Activated T-helper 1 cell treated with anti-CD3 and anti-CD28 coated beads, Interleukin-2, amount 50 U/mL, for 16 hours (primary cell): ENCODE data around the gene DDR1.
"Not testable (repeated sequence)": the region's sequence is repeated elsewhere in the genome, so short reads cannot be mapped to it uniquely, and the experiment has no call there.

ENCODE experiments used
- DNase-seq, 2 donors: peaks; one replicate each; pipeline ENCODE4 v3.0.0-alpha.2; 2020; ENCODE audit warnings: low read depth in 1 of 2, low spot score in 1 of 2

The DDR1 gene

DNA sequence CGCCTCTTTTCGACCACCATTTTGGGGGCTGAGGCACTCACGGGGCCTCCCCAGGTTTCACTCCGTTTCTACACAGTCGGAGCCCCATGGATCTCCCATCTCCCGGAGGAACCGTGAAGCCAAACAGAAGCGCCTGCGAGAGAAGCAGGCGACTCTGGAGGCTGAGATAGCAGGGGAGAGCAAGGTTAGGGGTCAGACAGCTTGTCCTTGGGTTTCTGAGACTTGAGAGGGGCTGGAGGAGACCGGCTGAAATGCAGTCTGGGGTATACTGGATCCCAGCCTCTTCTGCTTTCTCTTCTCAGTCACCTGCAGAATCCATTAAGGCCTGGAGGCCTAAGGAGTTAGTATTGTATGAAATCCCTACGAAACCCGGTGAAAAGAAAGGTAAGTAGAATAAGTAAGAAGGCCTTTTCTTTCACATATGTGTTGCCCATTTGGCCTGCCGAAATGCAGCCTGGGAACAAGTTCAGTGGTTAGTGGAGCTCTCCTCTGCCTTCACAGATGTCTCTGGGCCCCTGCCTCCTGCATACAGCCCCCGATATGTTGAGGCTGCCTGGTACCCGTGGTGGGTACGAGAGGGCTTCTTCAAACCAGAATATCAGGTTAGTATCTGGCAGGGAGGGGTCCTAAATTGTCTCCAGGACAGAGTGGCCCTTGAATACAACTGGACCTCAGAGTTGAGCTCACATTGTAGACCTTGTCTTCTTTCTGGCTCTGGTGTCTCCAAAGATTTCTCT lies 30.7 kb downstream of the DDR1 start:
- DNase-seq: no peak

DNA sequence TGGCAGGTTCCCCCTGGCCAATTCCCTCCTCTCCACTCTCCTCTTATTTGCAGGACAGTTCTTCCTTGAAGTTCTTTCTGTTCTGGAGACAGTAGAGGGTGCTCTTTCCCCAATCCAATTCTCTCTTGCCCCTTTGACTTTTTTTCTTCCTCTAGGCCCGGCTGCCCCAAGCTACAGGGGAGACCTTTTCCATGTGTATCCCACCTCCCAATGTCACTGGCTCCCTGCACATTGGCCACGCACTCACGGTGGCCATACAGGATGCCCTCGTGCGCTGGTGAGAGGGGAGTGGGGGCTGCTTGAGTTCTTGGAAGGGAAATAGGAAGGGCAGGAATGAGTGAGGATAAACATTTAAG lies 31.2 kb downstream of the DDR1 start:
- no peak for DNase-seq

DNA sequence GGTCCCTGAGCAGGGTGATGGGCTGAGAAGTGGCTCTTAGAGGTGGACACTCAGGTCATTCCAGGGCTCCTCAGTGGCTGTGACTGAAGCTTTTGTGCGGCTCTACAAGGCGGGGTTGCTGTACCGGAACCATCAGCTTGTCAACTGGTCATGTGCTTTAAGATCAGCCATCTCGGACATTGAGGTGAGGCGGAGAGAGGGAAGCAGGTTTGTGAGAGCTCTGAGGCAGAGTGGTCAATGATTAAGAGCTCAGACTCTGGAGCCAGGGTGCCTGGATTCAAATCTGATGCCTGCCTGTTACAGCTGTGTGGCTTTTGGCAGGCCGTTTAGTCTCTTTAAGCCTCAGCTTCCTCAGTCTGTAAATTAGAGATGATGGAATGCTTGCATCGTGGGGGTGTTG lies 32.7 kb downstream of the DDR1 start:
- DNase-seq: no peak

DNA sequence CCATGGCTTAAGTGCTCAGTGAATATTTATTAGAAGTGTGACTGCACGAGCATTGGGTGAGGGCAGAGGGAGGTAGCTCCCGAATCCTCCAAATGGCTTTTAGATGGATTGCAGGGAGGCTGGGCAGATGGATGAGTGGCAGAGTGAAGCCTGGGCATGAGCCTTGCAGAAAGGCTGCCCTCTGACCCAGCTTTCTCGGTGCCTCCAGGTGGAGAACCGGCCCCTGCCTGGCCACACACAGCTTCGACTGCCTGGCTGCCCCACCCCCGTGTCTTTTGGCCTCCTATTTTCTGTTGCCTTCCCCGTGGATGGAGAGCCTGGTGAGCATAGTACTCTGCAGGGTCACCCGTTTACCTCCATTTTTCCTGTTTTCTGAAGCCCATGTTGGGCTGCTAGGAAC lies 33.2 kb downstream of the DDR1 start:
- DNase-seq: no peak

DNA sequence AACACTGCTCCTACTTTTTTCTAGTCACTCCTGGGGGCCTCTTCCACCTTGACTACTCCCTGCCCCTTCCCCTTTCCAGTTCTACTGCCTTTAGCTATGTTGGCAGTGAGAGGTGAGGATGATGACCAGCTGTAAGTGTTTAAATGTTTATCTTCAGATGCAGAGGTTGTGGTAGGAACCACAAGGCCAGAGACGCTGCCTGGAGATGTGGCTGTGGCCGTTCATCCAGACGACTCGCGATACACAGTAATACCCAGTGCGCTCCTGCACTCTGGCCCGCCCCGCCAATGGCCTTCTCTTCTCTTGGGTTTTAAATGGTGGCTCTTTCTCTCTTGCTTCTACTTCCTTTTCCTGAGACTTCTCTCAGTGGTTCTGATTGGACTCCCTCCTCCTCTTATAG lies 34.4 kb downstream of the DDR1 start:
- DNase-seq: no peak

DNA sequence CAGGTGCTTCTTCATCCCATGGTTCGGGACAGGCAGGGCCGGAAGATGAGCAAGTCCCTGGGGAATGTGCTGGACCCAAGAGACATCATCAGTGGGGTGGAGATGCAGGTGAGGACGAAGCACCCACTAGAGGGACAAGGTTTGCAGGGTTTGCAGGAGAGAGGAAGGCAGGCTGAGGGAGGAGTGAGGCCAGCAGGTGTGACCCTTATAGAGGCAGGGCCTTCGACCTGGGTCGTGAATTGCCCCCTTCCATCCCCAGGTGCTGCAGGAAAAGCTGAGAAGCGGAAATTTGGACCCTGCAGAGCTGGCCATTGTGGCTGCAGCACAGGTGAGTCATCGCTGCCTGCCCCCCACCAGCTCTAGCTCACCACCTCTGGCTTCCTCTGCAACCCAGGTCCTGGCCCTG lies 38.1 kb downstream of the DDR1 start:
- DNase-seq: no peak

DNA sequence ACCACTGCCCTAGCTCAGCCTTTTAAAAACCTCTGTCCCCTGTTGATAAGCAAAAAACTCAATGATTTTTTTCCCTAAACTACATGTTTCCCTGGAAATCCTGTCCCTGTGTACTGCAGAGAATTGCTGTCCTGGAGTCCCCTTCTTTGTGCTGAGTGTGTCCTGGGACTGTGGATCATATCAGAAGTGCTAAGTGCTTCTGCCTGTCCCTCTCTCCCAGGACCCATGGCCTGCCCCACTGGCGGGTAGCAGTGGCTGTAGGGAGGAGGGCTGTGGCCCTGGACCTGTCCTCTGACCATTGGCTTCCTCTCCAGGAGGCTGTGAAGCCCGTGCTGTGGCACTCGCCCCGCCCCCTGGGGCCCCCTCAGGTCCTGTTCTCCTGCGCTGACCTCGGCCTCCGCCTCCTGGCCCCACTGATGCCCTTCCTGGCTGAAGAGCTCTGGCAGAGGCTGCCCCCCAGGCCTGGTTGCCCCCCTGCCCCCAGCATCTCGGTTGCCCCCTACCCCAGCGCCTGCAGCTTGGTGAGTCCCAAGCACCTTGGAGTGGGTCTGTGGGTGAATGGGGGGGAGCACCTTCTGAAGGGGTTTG lies 39.8 kb downstream of the DDR1 start:
- DNase-seq: not testable (repeated sequence)

DNA sequence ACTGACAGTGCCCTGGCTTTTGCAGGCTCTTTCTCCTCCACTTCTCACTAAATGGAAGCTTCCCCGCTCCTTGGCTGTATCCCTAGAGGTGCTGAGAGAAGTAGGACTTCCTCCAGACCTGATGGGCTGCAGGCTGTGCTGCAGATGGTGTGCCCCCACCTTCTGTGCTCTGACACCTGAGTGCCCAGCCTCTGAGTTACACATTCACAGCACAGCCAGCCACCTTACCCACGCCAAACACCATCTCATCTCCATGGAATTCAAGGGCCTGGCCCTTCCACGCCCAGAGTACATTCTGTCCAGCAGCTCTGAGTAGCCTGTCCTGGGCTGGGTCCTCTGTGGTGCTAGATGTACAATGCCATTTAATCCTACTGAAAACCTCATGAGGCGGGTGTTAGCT lies 42.3 kb downstream of the DDR1 start:
- no peak for DNase-seq

DNA sequence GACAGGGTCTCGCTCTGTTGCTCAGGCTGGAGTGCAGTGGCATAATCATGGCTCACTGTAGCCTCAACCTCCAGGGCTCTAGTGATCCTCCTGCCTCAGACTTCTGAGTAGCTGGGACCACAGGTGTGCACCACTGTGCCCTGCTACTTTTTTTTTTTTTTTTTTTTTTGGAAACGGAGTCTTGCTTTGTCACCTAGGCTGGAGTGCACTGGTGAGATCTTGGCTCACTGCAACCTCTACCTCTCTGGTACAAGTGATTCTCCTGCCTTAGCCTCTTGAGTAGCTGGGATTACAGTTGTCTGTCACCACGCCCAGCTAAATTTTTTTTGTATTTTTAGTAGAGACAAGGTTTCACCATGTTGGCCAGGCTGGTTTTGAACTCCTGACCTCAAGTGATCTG lies 42.8 kb downstream of the DDR1 start:
- not testable (repeated sequence) for DNase-seq

DNA sequence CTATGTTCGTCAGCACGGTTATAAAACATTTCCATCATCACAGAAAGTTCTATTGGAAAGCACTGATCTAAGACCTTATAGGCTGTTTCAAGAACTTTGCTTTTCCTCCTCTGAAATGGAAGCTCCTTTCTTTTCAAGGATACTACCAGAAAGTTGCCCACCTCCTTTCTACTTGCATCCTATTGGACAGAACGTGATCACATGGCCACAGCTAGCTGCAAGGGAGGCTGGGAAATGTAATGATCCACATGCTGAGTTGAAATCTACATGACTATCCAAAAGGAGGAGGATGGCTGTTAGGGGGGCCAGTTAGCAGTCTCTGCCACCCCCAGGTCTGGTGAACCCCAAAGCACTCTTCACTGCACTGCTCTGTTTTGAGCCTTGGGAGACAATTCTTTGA lies 44.4 kb downstream of the DDR1 start:
- no peak for DNase-seq

DNA sequence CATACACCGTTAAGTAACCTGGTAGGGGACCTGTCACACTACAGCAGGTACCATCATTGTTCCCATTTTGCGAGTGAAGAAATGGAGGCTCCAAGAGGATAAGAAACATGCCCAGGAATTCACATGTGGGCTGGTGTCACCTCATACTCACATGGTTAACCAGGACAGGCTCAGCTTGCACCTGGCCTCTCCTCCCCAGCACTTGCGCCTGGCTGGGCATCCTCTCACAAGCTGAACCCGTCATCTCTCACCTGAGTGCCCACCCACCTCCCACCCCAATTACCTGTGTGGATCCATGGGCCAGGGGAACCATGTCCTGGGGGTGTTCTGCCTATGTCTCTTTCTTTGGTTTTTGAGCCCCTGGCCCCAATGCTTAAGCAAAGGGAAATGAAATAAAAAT lies 46.2 kb downstream of the DDR1 start:
- DNase-seq: no peak

DNA sequence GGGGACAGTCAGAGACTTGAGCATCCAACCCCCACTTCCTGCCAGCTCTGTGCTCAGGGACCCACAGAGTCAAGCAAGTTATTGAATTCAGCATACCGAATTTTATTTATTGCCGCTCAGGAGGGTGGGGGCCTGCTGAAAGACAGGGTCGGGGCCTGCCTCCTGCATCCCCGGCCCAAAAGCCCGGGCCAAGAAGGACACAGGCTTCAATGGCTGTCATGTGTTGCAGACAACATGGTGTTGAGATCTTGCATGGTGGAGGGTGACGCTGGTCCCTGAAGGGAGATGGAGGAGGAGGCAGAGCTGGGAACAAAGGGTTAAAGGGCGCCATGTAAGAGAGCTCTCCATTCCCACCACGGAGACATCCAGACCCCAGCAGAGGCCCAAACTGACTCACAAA lies 47.0 kb downstream of the DDR1 start:
- DNase-seq: no peak

DNA sequence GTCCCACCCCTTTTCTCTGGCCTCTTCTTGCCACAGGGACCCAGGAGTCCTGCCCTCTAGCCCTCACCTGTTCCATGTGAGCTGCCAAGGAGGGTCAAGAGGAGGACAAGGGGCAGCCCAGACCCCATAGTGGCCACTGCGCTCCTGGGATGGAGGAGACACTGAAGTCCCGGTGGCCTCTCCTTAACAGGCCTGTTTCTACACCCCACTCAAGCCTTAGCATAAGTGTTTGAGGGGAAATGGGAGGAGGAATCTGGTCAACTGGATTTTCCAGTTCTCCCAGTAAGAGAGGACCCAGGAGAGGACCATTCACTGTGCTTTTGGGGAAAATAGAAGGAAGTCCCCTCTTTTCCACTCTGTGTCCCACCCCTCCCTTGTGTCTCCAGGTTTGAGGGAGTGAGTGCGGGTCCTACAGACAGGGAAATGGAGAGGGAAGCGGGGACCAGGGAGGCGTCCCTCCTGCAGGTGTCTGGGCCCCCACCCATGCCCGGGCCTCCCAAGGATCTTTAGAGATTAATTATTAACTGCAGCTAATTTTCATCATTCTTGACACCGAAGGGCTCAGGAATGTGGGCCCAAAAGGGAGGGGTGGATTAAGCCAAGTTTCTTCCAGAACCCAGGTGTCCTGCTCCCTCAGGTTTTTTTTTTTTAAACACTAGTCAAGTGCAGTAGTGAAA lies 47.8 kb downstream of the DDR1 start, which contains the start of gene SFTA2:
TSS of gene SFTA2 (minus strand) at position 202 of the 677 bp plus-strand sequence. CDS start at position 128, 74 bp downstream.
- no peak for DNase-seq

DNA sequence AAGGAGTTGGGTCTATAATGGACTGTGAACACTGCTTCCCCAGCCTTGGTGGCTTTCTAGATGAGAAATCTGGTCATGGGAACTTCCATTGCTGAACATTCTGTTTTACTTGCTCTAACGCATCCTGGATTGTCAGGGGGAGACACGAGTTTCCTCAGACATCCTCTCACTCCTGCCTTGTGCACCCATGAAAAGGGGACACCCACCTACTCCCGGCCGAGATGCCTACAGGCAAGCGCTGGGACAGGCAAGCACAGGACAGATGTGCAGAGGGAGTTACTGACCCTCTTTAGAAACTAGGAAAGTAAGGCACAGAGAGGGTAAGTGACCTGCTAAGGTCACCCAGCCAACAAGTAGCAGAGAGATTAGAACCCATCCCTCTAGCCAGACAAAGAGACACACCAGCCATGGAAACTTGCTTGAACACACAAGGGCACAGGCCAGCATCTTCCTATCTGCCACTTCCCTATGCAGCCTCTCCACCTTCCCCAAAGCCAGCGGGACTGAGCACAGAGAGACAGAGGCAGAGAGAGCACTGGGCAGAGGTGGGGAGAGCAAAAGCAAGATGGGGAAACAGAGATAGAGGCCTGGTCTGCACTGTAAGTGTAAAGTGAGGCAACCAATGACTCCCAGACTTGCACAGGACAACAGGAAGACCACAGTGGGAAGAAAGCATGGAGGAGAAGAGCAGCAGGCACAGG lies 48.5 kb downstream of the DDR1 start:
- no peak for DNase-seq

DNA sequence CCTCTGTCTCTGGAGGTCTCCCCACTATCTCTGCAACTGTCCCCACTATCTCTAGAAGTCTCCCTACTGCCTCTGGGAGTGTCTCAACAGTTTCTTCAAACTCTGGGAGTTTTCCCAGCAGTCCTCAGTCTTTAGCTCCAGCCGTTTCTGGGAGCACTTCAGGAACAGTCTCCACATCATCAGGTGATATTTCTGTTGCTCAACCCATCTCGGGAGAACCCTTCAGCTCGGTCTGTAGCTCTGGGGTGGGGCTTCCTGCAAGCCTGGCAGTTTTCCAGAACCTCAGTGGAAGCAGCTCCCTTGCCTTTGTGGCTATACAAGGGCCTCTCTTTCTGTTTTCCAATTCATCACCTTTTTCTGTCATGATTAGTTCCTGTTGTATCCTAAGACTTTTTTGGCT lies 50.7 kb downstream of the DDR1 start:
- DNase-seq: no peak

DNA sequence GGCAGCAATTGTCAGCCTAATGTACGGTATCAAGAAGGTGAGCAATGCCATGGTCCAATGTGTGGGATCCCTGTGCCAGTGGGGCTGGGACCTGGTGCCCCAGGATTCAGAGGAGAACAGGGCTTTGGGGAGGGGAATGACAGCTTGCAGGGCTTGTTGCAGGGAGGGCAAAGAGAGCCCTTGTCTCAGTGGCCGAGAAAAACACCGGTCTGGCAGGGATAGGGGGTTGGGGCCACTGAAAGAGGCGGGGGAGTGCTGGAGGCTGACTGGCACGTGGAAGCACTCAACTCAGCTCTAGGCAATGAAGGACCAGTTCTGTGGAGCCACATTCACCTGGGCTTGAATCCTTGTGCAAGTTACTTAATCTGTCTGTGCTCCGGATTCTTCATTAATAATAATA lies 52.9 kb downstream of the DDR1 start:
- no peak for DNase-seq

DNA sequence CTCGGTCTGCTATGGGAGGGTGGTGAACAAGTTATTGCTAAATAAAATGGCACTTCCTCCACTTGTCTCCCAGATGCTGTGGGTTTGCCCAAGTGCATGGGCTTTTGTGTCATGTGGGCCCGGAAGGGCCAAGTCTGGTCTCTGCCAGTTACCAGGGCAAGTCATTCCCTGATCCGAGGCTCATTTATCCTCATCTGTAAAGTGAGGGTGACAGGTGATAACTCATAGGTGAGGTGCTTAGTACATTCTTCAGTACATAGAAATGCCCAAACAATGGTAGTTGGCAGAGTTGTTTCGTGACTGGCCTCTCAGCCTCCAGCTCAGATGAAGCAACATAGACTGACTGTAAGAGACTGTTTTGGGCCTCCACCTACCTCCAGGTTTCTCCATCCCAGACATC lies 54.4 kb downstream of the DDR1 start:
- no peak for DNase-seq

DNA sequence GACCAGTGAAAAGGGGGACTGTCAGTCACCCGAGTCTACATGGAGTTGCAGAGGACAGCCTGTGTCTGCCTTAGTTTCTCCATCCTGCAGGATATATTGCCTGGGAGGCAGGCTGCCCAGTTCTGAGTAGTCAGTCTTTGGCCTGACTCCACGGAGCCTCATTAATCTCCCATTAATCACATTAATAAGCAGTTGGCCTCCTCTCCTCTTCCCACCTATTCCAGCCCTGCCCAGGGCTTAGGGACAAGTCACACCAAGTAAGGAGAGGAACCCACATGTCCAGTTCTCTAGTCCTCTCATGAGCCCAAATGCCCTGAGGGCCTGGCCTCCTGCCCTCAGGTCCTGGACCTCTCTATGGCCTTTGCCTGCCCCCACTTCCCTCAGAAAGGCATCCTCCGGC lies 55.2 kb downstream of the DDR1 start:
- DNase-seq: no peak

DNA sequence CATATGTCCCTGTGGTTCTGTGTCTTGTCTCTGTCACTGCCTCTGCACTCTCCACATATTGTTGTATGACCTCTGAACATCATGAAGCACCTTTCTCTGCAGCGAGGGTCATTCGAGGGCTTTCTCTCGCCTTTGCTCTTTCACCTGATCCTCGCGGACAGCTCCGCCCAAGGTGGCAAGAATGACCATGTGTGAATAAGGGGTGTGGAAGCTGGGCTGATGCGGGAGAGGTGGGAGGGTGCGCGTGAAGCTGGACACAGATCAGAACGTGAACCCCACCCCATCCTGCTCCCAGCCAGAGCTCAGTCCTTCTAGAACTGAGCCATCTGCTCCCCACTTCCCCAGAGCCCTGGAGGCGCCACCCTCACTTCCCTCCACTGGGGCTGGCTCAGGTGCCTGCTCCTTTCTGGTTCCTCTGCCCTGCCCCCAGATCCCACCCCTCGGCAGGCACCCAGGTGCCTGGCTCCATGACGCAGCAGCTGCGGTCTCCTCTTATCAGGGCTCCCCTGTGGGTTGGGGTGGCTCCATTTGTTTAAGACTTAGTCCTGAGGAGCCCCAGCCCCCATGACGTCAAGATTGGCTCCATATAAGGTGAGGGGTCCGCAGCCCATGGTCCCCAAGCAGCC lies 56.2 kb downstream of the DDR1 start, which contains the start of gene MUCL3:
TSS of gene MUCL3 (plus strand) at position 613 of the 626 bp plus-strand sequence. CDS start 27 bp downstream, outside the sequence.
- DNase-seq: no peak

DNA sequence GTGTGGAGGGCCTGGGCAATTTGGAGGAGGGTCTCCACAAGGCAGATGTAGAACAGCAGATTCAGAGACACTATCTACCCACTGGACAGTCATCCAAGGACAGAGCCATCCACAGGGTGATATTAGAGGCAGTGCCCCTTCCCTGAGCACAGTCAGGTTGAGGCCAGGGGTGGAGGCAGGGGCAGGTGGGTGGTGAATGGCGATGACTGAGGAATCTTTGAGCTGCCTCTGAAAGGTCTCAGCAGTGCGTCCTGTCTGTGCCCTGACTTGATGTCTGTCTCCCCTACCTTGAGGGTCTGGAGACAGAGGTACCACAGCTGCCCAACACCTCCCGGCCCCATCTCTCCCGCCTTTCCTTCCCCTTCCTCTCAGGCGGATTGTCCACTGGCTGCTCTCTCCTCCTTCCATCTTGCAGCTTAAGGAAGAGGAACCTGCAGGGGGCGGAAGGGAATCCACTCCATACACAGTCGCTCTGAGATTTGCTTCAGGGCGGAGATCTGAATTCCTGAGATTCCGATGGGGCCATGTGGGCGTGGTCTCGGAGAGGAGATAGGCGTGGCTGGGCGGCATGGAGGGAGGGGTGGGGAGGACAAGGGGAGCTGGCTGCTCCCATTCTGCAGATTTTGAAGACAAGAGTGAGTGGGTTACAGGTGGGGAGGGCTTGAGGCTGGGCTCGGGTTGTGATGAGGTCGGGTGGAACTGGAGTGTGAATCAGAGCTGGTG lies 58.2 kb downstream of the DDR1 start:
- DNase-seq: no peak

DNA sequence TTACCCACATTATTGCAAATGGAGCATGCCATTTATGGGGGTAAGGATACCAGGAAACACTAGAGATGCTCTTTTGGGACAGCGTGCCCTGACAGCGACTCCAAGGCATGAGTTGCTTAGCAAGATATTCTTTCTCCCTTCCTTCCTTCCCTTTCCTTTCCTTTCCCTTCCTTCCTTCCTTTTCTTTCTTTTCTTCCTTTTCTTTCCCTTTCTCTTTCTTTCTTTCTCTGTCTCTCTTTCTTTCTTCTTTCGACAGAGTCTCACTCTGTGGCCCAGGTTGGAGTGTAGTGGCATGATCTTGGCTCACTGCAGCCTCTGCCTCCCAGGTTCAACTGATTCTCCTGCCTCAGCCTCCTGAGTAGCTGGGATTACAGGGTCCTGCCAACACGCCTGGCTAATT lies 59.7 kb downstream of the DDR1 start:
- DNase-seq: no peak
